K562 (cell line): ENCODE results near the gene MAP1LC3B. TPM values are rescaled to one million over a fixed set of nuclear protein-coding genes. Genes with fewer than 3 reads are reported as not detected.

Experiments used
- ARHGAP35 ChIP-seq: fragments of 450-650 bp; IDR thresholded peaks from 2 replicates; pipeline ENCODE4 v1.6.1; 2018; ENCODE audit not compliant: partially characterized antibody
- CBX8 ChIP-seq: fragments of 200-600 bp; sonication (generic); IDR thresholded peaks from 2 replicates; pipeline ENCODE4 v1.6.1; 2012; ENCODE audit warnings: borderline replicate concordance, mixed run types, low read depth, mild to moderate bottlenecking, moderate library complexity, mixed read lengths, low read length, control low read depth, inconsistent platforms; ENCODE audit not compliant: poor library complexity, severe bottlenecking; ENCODE audit errors: extremely low read depth
- DDX20 ChIP-seq: fragments of 450-650 bp; IDR thresholded peaks from 2 replicates; pipeline ENCODE4 v1.6.1; 2016; ENCODE audit warnings: missing genetic modification characterization, low read depth, mild to moderate bottlenecking, missing compliant biosample characterization, moderate library complexity
- ELF1 ChIP-seq: fragments of 200-800 bp; sonication (Bioruptor generic); IDR thresholded peaks from 2 replicates; pipeline ENCODE4 v1.6.1; 2016; ENCODE audit warnings: missing genetic modification characterization, missing compliant biosample characterization
- ELF4 ChIP-seq: fragments of 450-650 bp; formaldehyde crosslinking; IDR thresholded peaks from 2 replicates; pipeline ENCODE4 v1.4.0; 2022; ENCODE audit warnings: missing genetic modification characterization
- ERF ChIP-seq: fragments of 450-650 bp; formaldehyde crosslinking; IDR thresholded peaks from 2 replicates; pipeline ENCODE4 v1.4.0; 2020; ENCODE audit warnings: mild to moderate bottlenecking, mixed read lengths
- ETV6 ChIP-seq, 3 experiments: fragments of 150-350 bp in 1 of 3; sonication (generic) in 1 of 3; formaldehyde crosslinking in 1 of 3; IDR thresholded peaks; 2 replicates each; pipeline versions ENCODE4 v1.6.1 to v1.8.0; 2014 to 2022; ENCODE audit warnings: borderline replicate concordance in 2 of 3, low read depth in 2 of 3, antibody characterized with exemption in 1 of 3, low read length in 1 of 3, mild to moderate bottlenecking in 1 of 3, missing genetic modification reagents in 1 of 3
- HMG20B ChIP-seq: fragments of 250-450 bp; sonication (Bioruptor Pico); IDR thresholded peaks from 2 replicates; pipeline ENCODE4 v1.5.0; 2021; ENCODE audit warnings: mild to moderate bottlenecking
- MAFK ChIP-seq: IDR thresholded peaks from 2 replicates; pipeline ENCODE4 v1.6.1; 2011; ENCODE audit warnings: low read length, improper control_type of control experiment
- MEIS2 ChIP-seq: fragments of 450-650 bp; IDR thresholded peaks from 2 replicates; pipeline ENCODE4 v1.6.1; 2014; ENCODE audit warnings: mild to moderate bottlenecking; ENCODE audit not compliant: partially characterized antibody
- RBM15 ChIP-seq: fragments of 200-400 bp; formaldehyde crosslinking; IDR thresholded peaks from 2 replicates; pipeline ENCODE4 v1.6.1; 2018; ENCODE audit warnings: mild to moderate bottlenecking, low read length, moderate library complexity; ENCODE audit not compliant: insufficient read depth
- TAF1 ChIP-seq: IDR thresholded peaks from 2 replicates; pipeline ENCODE4 v1.6.1; 2011; ENCODE audit warnings: mild to moderate bottlenecking, low read length, moderate library complexity; ENCODE audit not compliant: insufficient read depth, control insufficient read depth, severe bottlenecking; ENCODE audit errors: extremely low read depth
- VEZF1 ChIP-seq: fragments of 200-800 bp; sonication (Bioruptor generic); IDR thresholded peaks from 2 replicates; pipeline ENCODE4 v1.6.1; 2017; ENCODE audit warnings: missing genetic modification characterization, missing compliant biosample characterization
- ZNF324 ChIP-seq: fragments of 250-450 bp; sonication (Bioruptor Pico); IDR thresholded peaks from 2 replicates; pipeline ENCODE4 v1.4.0; 2020; ENCODE audit warnings: mild to moderate bottlenecking
- ZNF785 ChIP-seq: fragments of 250-450 bp; sonication (Bioruptor Pico); IDR thresholded peaks from 2 replicates; pipeline ENCODE4 v1.4.0; 2020; ENCODE audit warnings: mild to moderate bottlenecking
- polyA plus RNA-seq, 8 experiments: library from polyadenylated mRNA; depleted of rRNA in 4 of 8; stranded (reverse) in 5 of 8; unstranded in 3 of 8; fragments of >200 nt; fragmentation: Nextera tagmentation in 2 of 8; fragmentation: Illumina TruSeq in 1 of 8; extraction: Ambion mirVana in 2 of 8; extraction: Trizol in 1 of 8; gene quantifications; 2 replicates each; pipeline versions ENCODE4 v1.2.1 to v1.2.3, GENCODE V29; 2011 to 2014; ENCODE audit warnings: inconsistent platforms in 1 of 8, missing spikeins in 1 of 8
- total RNA-seq, 7 experiments: library from RNA; depleted of rRNA in 6 of 7; stranded (reverse); fragments of >200 nt in 6 of 7; fragmentation: Illumina TruSeq in 2 of 7; extraction: Trizol in 2 of 7; gene quantifications; 2 replicates each; pipeline versions ENCODE4 v1.2.1 to v1.2.3, GENCODE V29; 2011 to 2021; ENCODE audit warnings: low replicate concordance in 1 of 7
- TF ChIP-seq, protein P1 (sequence below), 2 experiments: IDR thresholded peaks; 2 replicates each; pipeline ENCODE4 v1.6.1; 2012; ENCODE audit warnings: improper control_type of control experiment in 2 of 2, low read depth in 2 of 2, low read length in 2 of 2, borderline replicate concordance in 1 of 2
- TF ChIP-seq, protein P2 (sequence below): sonication (generic); IDR thresholded peaks from 2 replicates; pipeline ENCODE4 v1.6.1; 2016
- TF ChIP-seq, protein P3 (sequence below): sonication (generic); formaldehyde crosslinking; IDR thresholded peaks from 2 replicates; pipeline ENCODE4 v1.8.0; 2022; ENCODE audit warnings: mild to moderate bottlenecking, missing genetic modification reagents
- TF ChIP-seq, protein P4 (sequence below): IDR thresholded peaks from 3 replicates; pipeline ENCODE4 v1.6.1; 2011; ENCODE audit warnings: borderline replicate concordance, mild to moderate bottlenecking; ENCODE audit not compliant: insufficient read length, insufficient read depth

Gene MAP1LC3B
- total and polyA plus RNA-seq, 9 of the 15 experiments (the other 6 are each of a cell fraction or from before 2014, with no cell fraction given) = 16.0 to 81.5 (median 36.7) TPM

DNA sequence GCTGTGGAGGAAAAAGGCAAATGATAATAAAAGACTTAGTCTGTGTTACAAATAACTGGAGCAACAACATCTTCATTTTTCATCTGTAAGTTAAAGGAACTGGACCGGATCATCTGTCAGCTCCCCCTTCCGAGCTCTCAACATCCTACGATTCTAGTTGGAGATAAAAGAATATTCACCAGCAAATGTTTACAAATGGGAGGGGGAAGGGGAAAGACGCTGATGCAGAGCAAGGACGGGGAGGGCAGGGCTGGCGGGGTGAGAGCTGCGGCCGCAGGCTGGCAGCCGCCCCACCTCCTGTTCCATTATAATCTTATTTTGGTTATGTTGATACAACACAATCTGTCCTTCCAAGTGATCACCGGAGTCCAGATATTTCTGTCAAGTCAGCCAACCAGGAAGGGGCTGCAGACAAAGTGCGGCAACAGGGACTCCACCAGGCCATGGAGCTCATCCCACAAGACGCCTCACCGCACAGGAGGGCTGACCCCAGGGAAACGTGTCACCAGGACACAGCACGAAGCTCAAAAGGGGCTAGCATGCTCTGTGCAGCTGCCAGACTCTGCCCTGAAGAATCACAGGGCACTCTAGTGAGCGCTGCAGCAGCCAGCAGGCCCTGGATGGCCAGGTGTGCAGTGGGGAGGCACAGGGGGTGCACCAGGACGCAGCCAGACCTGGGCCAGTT, 28.2 kb upstream of the MAP1LC3B start (continued):
- TF ChIP-seq TAF1 = no peak
- TF ChIP-seq ZNF324 (CRISPR knock-in tag) = no peak
- TF ChIP-seq ZNF785 (CRISPR knock-in tag) = no peak
- TF ChIP-seq MEIS2 = peak; percentile 76
- TF ChIP-seq, protein P1, sequence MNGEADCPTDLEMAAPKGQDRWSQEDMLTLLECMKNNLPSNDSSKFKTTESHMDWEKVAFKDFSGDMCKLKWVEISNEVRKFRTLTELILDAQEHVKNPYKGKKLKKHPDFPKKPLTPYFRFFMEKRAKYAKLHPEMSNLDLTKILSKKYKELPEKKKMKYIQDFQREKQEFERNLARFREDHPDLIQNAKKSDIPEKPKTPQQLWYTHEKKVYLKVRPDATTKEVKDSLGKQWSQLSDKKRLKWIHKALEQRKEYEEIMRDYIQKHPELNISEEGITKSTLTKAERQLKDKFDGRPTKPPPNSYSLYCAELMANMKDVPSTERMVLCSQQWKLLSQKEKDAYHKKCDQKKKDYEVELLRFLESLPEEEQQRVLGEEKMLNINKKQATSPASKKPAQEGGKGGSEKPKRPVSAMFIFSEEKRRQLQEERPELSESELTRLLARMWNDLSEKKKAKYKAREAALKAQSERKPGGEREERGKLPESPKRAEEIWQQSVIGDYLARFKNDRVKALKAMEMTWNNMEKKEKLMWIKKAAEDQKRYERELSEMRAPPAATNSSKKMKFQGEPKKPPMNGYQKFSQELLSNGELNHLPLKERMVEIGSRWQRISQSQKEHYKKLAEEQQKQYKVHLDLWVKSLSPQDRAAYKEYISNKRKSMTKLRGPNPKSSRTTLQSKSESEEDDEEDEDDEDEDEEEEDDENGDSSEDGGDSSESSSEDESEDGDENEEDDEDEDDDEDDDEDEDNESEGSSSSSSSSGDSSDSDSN (IDR thresholded peaks at IDR 0.05; ENCODE audit: borderline replicate concordance in 1 of 2, low read depth in 2 of 2, low read length in 2 of 2) = no peak
- TF ChIP-seq, protein P2, sequence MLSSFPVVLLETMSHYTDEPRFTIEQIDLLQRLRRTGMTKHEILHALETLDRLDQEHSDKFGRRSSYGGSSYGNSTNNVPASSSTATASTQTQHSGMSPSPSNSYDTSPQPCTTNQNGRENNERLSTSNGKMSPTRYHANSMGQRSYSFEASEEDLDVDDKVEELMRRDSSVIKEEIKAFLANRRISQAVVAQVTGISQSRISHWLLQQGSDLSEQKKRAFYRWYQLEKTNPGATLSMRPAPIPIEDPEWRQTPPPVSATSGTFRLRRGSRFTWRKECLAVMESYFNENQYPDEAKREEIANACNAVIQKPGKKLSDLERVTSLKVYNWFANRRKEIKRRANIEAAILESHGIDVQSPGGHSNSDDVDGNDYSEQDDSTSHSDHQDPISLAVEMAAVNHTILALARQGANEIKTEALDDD = peak; percentile 59; the same call in 1 of the 2 replicates
- TF ChIP-seq ELF1 = no peak
- TF ChIP-seq ELF4 = no peak
- TF ChIP-seq ETV6 (IDR thresholded peaks at IDR 0.05; ENCODE audit: borderline replicate concordance in 1 of 2, low read depth in 2 of 2, low read length in 1 of 2) = no peak
- no peak for TF ChIP-seq ETV6 (CRISPR knock-in tag; IDR thresholded peaks at IDR 0.05; ENCODE audit: borderline replicate concordance)
- peak; percentile 83 for TF ChIP-seq VEZF1
- no peak for TF ChIP-seq ERF
- TF ChIP-seq ARHGAP35 = no peak
- TF ChIP-seq, protein P3, sequence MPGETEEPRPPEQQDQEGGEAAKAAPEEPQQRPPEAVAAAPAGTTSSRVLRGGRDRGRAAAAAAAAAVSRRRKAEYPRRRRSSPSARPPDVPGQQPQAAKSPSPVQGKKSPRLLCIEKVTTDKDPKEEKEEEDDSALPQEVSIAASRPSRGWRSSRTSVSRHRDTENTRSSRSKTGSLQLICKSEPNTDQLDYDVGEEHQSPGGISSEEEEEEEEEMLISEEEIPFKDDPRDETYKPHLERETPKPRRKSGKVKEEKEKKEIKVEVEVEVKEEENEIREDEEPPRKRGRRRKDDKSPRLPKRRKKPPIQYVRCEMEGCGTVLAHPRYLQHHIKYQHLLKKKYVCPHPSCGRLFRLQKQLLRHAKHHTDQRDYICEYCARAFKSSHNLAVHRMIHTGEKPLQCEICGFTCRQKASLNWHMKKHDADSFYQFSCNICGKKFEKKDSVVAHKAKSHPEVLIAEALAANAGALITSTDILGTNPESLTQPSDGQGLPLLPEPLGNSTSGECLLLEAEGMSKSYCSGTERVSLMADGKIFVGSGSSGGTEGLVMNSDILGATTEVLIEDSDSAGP (CRISPR knock-in tag) = no peak
- TF ChIP-seq, protein P4, sequence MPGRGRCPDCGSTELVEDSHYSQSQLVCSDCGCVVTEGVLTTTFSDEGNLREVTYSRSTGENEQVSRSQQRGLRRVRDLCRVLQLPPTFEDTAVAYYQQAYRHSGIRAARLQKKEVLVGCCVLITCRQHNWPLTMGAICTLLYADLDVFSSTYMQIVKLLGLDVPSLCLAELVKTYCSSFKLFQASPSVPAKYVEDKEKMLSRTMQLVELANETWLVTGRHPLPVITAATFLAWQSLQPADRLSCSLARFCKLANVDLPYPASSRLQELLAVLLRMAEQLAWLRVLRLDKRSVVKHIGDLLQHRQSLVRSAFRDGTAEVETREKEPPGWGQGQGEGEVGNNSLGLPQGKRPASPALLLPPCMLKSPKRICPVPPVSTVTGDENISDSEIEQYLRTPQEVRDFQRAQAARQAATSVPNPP = no peak
- TF ChIP-seq MAFK = no peak
- TF ChIP-seq DDX20 (tag) = no peak
- no peak for TF ChIP-seq HMG20B (CRISPR knock-in tag)
- TF ChIP-seq RBM15 = no peak
- no peak for TF ChIP-seq CBX8
